ENCODE data around the gene ZNF516. TPM values are rescaled to one million over a fixed set of nuclear protein-coding genes. Genes with fewer than 3 reads are reported as not detected.
A peak's percentile ranks its signal among the peaks of the same experiment; 100 is the strongest.

ZNF516 gene
- total RNA-seq, 1 donor from 2014 or later, result 26.1 TPM

DNA sequence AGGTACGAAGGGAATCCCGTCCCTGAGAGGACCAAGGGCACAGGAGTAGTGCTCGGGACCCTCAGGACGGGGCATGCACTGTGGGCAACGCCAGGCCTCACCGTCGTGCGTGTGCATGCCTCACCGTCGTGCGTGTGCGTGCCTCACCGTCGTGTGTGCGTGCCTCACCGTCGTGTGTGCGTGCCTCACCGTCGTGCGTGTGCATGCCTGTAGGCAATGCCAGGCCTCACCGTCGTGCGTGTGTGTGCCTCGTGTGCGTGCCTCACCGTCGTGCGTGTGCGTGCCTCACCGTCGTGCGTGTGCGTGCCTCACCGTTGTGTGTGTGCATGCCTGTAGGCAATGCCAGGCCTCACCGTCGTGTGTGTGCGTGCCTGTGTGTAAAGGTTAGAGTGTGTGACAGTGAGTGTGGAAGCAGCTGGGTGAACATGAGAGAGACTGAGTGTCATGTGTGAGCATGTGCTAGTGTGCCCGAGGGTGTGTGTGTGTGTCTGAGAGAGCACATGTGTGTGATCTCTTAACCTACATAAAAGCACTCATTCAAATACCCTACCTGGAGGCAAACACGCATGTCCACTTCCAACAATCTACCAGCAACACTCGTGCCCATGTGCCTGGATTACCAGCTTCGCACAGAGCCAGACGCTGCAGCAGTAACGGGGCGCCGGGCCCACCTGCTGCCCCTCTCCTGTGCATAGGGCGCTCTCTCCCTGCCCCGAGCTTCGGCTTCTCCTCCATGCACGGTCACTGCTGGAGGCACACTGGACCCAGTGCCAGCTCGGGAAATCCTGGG is 36.3 kb downstream of the ZNF516 start:
- Mint-ChIP-seq H3K4me1 (ENCODE audit: low read depth) (peaks cover 58% of the 10 kb centered on the region), H3K27me3 (ENCODE audit: low read depth) (no peaks in the 10 kb centered on the region), H3K27ac (ENCODE audit: unreplicated experiment) (peak overlapping the region; percentile 96), H3K36me3 (ENCODE audit: low read depth) (no peaks in the 10 kb centered on the region), H3K9me3 (ENCODE audit: low read depth) (no peaks in the 10 kb centered on the region), H3K4me3 (ENCODE audit: unreplicated experiment) (no peak overlapping the region)
- TF ChIP-seq, protein P1, sequence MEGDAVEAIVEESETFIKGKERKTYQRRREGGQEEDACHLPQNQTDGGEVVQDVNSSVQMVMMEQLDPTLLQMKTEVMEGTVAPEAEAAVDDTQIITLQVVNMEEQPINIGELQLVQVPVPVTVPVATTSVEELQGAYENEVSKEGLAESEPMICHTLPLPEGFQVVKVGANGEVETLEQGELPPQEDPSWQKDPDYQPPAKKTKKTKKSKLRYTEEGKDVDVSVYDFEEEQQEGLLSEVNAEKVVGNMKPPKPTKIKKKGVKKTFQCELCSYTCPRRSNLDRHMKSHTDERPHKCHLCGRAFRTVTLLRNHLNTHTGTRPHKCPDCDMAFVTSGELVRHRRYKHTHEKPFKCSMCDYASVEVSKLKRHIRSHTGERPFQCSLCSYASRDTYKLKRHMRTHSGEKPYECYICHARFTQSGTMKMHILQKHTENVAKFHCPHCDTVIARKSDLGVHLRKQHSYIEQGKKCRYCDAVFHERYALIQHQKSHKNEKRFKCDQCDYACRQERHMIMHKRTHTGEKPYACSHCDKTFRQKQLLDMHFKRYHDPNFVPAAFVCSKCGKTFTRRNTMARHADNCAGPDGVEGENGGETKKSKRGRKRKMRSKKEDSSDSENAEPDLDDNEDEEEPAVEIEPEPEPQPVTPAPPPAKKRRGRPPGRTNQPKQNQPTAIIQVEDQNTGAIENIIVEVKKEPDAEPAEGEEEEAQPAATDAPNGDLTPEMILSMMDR (IDR thresholded peaks at IDR 0.05), result no peak
- no peak for DNase-seq (ENCODE audit: low spot score)

DNA sequence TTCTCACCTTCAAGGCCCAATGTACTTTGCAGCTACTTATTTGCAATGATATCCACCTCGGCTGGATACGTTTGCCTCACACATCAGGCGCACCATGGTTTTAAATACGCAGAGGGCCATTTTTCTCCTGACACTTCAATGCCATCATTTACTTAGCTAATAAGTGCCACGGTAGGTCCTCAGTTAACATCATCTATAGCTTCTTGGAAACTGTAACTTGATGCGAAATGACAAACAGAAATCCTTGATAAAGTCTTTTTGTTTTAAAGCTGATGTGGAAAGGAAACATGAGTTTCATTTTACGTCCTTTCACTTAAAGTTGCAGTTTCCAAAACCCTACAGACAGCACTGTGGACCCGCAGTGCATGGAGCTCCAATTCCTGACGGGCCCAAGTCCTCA is 37.1 kb downstream of the ZNF516 start:
- TF ChIP-seq, protein P1 (IDR thresholded peaks at IDR 0.05), result no peak
- H3K4me3 Mint-ChIP-seq (ENCODE audit: unreplicated experiment), result no peak overlapping the region
- H3K27me3 Mint-ChIP-seq (ENCODE audit: low read depth), result no peaks in the 10 kb centered on the region
- H3K9me3 Mint-ChIP-seq (ENCODE audit: low read depth), result no peaks in the 10 kb centered on the region
- no peaks in the 10 kb centered on the region for H3K36me3 Mint-ChIP-seq (ENCODE audit: low read depth)
- peaks cover 62% of the 10 kb centered on the region for H3K4me1 Mint-ChIP-seq (ENCODE audit: low read depth)
- H3K27ac Mint-ChIP-seq (ENCODE audit: unreplicated experiment), result peak overlapping the region; percentile 51
- DNase-seq (ENCODE audit: low spot score), result no peak

DNA sequence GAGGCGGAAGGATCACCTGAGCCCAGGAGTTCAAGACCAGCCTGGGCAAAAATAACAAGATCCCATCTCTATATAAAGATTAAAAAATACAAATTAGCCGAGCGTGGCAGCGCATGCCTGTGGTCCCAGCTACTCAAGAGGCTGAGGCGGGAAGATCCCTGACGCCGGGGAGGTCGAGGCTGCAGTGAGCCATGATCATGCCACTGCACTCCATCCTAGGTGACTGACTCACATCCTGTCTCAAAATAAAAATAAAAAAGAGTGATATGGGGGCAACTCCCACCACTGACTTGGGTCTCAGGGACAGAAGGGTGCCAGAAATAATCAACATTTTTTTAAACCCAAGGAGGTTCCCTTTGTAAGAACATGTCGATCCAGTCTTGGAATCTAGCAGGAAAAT is 37.6 kb downstream of the ZNF516 start:
- Mint-ChIP-seq H3K36me3 (ENCODE audit: low read depth) (no peaks in the 10 kb centered on the region), H3K4me1 (ENCODE audit: low read depth) (peaks cover 67% of the 10 kb centered on the region), H3K9me3 (ENCODE audit: low read depth) (no peaks in the 10 kb centered on the region), H3K27me3 (ENCODE audit: low read depth) (no peaks in the 10 kb centered on the region), H3K4me3 (ENCODE audit: unreplicated experiment) (no peak overlapping the region), H3K27ac (ENCODE audit: unreplicated experiment) (peak overlapping the region; percentile 51)
- TF ChIP-seq, protein P1 (IDR thresholded peaks at IDR 0.05), result no peak
- DNase-seq (ENCODE audit: low spot score), result no peak

DNA sequence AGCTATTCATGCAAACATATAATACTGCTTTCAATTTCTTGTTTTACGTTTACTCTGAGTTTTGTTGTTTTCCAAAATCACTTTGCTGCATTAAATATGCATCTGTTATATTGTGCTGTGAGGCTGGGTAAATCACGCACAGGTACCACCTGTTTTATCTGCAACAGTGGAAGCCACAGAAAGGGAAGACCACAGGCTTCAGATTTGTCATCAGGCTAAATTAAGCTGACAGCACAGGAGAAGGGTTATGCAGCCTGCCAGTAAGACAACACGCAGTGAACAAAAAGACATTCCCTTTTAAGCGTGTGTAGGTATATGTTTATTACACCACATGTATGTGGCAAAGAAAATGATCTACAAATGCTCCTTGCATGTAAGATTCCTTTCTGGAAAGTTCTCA is 38.2 kb downstream of the ZNF516 start:
- Mint-ChIP-seq H3K4me1 (ENCODE audit: low read depth) (peaks cover 71% of the 10 kb centered on the region), H3K27me3 (ENCODE audit: low read depth) (no peaks in the 10 kb centered on the region), H3K36me3 (ENCODE audit: low read depth) (no peaks in the 10 kb centered on the region), H3K27ac (ENCODE audit: unreplicated experiment) (peak overlapping the region; percentile 51), H3K9me3 (ENCODE audit: low read depth) (no peaks in the 10 kb centered on the region), H3K4me3 (ENCODE audit: unreplicated experiment) (no peak overlapping the region)
- no peak for DNase-seq (ENCODE audit: low spot score)
- TF ChIP-seq, protein P1 (IDR thresholded peaks at IDR 0.05), result no peak

DNA sequence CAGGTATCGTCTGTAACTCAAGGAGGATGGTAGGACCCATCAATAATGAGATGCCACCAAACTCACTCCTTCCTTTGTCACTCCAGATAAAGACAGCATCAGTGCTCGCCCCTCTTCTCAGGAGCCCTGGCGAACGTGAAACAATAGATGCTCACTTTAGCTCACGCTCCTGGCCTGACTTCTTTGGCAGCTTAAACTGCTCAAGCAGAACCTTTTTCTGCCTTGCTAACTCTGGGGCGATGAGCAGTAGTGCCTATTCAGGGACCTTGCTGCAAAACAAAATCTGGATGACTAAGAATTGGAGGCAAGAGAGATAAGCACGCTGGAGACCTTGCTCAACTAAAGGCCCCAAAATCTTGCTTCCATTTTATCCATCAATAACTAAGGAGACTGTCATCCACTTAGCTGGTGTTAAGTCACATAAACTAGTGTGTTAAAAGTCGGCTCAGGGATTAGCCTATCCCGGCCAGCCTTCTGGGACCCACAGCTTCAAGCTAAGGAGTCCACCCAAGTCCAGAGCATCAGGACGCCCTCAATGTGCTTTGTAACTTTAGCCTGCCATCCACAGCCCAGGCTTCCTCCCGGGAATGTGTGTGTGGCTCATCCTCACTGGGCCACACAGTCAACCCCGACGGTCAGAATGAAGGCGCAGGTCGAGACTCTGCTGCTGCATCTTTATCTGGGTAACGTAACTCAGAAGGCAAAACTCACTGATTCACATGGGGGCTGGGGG is 38.9 kb downstream of the ZNF516 start:
- Mint-ChIP-seq H3K9me3 (ENCODE audit: low read depth) (no peaks in the 10 kb centered on the region), H3K27ac (ENCODE audit: unreplicated experiment) (no peak overlapping the region), H3K27me3 (ENCODE audit: low read depth) (no peaks in the 10 kb centered on the region), H3K4me3 (ENCODE audit: unreplicated experiment) (no peak overlapping the region), H3K36me3 (ENCODE audit: low read depth) (no peaks in the 10 kb centered on the region), H3K4me1 (ENCODE audit: low read depth) (peaks cover 75% of the 10 kb centered on the region)
- TF ChIP-seq, protein P1 (IDR thresholded peaks at IDR 0.05), result no peak
- no peak for DNase-seq (ENCODE audit: low spot score)

All from chondrocyte (in vitro differentiated cells).